Activated naive CD4-positive, alpha-beta T cell treated with anti-CD3 and anti-CD28 coated beads for 36 hours (primary cell): ENCODE data around the gene ITPR2. TPM values are rescaled to one million over a fixed set of nuclear protein-coding genes. Genes with fewer than 3 reads are reported as not detected.
"Not testable (repeated sequence)": the region's sequence is repeated elsewhere in the genome, so short reads cannot be mapped to it uniquely, and the experiment has no call there.

ENCODE experiments used
- CTCF ChIA-PET: fragments of 350-600 bp; sonication (Branson Sonifier 250); formaldehyde crosslinking; loops from one replicate; lab custom pipeline; 2021; ENCODE audit warnings: antibody characterized with exemption; lab: Charles Lee
- DNase-seq: peaks from one replicate; pipeline ENCODE4 v3.0.0-alpha.2; 2020
- H3K27ac Mint-ChIP-seq: one replicate; pipeline ENCODE4 v1.8.0; 2021; ENCODE audit warnings: mild to moderate bottlenecking, mixed read lengths
- H3K27me3 Mint-ChIP-seq: one replicate; pipeline ENCODE4 v1.8.0; 2021; ENCODE audit warnings: low read depth, mixed read lengths
- H3K36me3 Mint-ChIP-seq: one replicate; pipeline ENCODE4 v1.8.0; 2021; ENCODE audit warnings: low read depth, mixed read lengths
- H3K4me1 Mint-ChIP-seq: one replicate; pipeline ENCODE4 v1.8.0; 2021; ENCODE audit warnings: low read depth, mixed read lengths
- H3K4me3 Mint-ChIP-seq: one replicate; pipeline ENCODE4 v1.8.0; 2021; ENCODE audit warnings: mild to moderate bottlenecking, moderate library complexity, mixed read lengths
- H3K9me3 Mint-ChIP-seq: one replicate; pipeline ENCODE4 v1.8.0; 2021; ENCODE audit warnings: mixed read lengths
- intact Hi-C: fragments of 100-400 bp; cut with micrococcal nuclease; formaldehyde crosslinking; loops from one replicate; pipeline ENCODE4 v1.15.1; 2023
- total RNA-seq, 2 experiments: library from RNA; stranded (reverse); gene quantifications; one replicate each; pipeline ENCODE4 v1.2.3, GENCODE V29; 2021

Gene ITPR2
- total RNA-seq, 2 experiments from 2014 or later = 24.4 to 24.5 TPM

DNA sequence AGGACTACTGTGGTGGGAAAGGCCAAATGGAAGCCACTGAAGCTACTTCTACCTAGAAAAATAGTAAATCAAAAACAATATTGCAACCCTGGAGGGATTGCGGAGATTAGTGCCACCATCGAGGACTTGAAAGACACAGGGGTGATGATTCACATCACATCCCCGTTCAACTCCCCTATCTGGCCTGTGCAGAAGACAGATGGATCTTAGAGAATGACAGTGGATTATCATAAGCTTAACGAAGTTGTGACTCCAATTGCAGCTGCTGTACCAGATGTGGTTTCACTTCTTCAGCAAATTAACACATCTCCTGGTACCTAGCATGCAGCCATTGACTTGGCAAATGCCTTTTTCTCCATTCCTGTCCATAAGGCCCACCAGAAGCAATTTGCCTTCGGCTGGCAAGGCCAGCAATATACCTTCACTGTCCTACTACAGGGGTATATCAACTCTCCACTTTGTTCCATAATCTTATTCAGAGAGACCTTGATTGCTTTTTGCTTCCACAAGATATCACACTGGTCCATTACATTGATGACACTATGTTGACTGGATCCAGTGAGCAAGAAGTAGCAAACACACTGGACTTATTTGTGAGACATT, 54.7 kb downstream of the ITPR2 start:
- DNase-seq, H3K27ac Mint-ChIP-seq, intact Hi-C loops, H3K4me3 Mint-ChIP-seq, H3K4me1 Mint-ChIP-seq, H3K27me3 Mint-ChIP-seq, CTCF ChIA-PET: not testable (repeated sequence)
- H3K36me3 Mint-ChIP-seq = peaks cover 57% of the 10 kb centered on the region
- peaks cover 27% of the 10 kb centered on the region for H3K9me3 Mint-ChIP-seq

DNA sequence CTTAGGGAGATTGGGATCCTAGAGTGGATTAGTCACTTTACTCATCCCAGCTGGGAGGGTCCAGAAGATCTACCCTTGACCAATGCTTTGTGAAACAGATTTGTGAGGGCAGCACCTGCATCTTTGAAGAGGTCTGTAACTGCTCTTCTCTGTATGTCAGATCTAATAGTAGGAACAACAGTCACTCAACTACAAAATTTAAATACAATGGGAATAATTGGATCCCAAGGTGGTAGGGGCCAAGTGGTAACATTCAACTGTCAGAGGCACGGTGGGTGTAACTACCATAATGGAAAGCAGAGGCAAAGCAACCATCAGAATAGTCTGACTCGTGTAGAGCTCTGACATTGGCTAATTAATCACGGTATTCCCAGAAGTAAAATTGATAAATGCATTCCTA, 55.8 kb downstream of the ITPR2 start:
- H3K36me3 Mint-ChIP-seq = peaks cover 60% of the 10 kb centered on the region
- intact Hi-C loops = no loop called here
- DNase-seq = no peak
- H3K27me3 Mint-ChIP-seq = no peaks in the 10 kb centered on the region
- no peak overlapping the region for H3K27ac Mint-ChIP-seq
- peaks cover 27% of the 10 kb centered on the region for H3K9me3 Mint-ChIP-seq
- CTCF ChIA-PET = no interaction called here
- H3K4me1 Mint-ChIP-seq = peaks cover 4% of the 10 kb centered on the region
- H3K4me3 Mint-ChIP-seq = no peak overlapping the region

DNA sequence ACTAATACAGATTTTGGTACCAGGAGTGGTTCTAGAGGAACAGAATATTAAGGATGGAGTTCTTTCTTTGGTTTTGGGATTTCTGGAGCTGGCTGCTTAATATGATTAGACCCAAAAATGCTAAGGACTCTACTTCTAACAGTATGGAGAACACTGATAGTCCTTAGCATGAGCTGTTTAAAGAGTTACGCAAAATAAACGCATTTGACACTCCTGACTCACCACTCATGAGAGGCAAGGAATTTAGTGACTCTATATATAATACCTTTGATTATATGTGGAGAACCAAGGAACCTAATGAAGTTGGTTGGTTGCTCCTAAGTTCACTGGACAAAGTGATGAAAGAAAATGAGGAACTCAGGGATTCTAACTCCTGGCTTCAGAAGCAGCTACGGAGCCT, 57.0 kb downstream of the ITPR2 start:
- intact Hi-C loops, H3K27ac Mint-ChIP-seq, H3K4me1 Mint-ChIP-seq, DNase-seq, CTCF ChIA-PET, H3K27me3 Mint-ChIP-seq, H3K4me3 Mint-ChIP-seq: not testable (repeated sequence)
- Mint-ChIP-seq H3K9me3 (peaks cover 27% of the 10 kb centered on the region), H3K36me3 (peaks cover 54% of the 10 kb centered on the region)

DNA sequence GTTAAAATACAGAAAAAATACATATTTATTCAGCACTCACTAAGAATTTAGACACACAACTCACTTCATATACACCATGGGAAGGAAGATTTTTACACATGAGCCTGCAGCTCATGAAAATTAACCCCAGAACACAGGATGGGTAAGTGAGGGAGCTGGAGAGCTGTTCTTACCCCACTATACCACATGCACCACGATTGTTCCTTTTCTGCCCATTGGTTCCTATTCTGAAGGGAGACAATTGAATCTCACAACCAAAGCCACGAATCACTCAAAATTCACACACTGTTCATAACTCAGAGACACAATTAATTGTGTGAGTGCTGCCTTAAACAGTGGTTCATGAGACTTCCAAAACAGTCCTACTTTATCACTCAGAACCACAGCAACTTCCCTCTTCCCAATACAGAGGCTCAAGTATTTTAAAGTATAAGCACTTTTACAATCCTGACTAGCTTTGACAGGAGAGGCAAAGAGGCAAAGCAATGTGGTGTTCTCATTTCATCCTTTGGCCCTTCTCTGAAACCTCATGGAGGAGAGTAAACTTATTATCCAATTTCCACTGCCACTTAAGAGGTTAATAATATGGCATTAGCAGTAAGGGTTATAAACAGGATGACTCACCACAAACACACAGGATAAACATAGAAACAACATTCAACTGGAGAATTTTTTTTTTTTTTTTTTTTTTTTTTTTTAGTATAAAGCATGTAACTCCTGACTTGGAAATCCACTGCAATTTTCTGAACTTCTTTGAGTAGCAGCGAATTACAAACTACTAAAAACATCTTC, 59.5 kb downstream of the ITPR2 start:
- DNase-seq = no peak
- H3K27ac Mint-ChIP-seq = no peak overlapping the region
- H3K36me3 Mint-ChIP-seq = peaks cover 51% of the 10 kb centered on the region
- peaks cover 21% of the 10 kb centered on the region for H3K9me3 Mint-ChIP-seq
- peaks cover 16% of the 10 kb centered on the region for H3K4me1 Mint-ChIP-seq
- no peaks in the 10 kb centered on the region for H3K27me3 Mint-ChIP-seq
- intact Hi-C loops = no loop called here
- H3K4me3 Mint-ChIP-seq = no peak overlapping the region
- CTCF ChIA-PET = no interaction called here

DNA sequence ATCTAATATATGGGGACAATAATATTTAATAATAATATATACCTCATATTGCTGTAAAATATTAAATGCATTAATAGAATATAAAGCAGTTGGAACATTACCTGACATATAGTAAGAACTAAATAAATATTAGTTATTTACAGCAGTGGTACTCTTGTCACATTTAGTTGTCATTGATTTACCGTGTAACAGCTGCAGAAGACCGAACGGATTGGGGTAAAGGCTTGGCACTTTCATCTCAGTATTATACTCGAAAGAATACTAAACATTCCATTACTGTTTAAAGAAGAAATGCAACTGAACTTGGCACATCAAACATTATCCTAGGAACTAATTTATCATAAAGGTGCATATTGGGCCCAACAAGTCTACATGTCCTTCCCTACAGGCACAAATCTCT, 61.1 kb downstream of the ITPR2 start:
- Mint-ChIP-seq H3K4me1 (peaks cover 16% of the 10 kb centered on the region), H3K27ac (no peak overlapping the region), H3K4me3 (no peak overlapping the region), H3K36me3 (peaks cover 42% of the 10 kb centered on the region), H3K9me3 (peaks cover 7% of the 10 kb centered on the region), H3K27me3 (no peaks in the 10 kb centered on the region)
- intact Hi-C loops = no loop called here
- CTCF ChIA-PET = no interaction called here
- DNase-seq = no peak

DNA sequence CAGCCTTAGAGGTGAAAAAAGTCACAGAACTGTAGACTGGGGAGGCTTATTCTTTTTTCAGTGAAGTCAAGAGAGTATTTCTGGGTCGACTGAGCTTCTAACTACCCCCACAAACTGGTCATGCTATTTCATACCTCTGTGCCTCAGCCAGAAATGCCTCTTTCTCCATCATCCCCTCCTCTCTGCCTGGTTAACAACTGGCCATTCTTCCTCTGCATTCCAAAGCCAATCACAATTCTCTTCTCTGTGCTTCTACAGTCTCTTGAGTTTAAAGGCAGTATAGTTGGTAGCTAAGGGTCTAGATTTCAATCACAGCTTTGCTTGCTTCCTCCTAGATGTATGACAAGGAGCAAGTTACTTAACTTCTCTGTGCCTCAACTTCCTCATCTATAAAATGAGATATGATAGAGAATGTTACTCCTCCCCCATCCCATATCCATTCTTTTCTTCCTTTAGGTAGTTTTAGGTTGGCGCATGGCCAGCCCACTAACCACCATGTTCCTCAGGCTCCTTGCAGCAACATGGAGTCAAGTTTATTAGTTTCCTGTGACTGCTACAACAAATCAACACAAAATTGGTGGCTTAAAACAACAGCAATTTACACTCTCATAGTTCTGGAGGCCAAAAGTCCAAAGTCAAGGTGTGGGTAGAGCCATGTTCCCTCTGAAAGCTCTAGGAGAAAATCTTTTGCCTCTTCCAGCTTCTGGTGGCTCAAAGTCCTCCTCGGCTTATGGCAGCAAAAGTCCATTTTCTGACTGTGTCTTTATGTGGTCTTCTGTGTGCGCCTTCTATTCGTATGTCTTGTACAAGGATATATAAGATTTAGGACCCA, 62.5 kb downstream of the ITPR2 start:
- intact Hi-C loops = no loop called here
- H3K27ac Mint-ChIP-seq = no peak overlapping the region

DNA sequence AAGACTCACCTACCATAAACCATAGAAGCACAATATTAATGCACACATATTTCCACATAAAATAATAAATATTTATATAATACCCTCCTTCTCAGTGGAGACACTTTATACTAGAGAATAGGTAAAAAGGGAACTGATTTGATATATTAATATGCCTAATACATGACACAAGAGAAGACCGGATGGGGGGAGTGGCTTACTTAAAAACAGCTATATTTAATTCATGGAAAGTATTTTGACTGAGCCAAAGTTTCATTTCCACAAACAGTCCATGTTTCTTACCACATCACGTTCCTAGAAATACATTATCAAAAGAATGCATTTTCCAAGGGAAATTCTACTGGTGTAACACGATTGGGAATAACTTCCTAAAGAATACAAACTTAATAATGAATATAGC, 63.4 kb downstream of the ITPR2 start:
- no peak for DNase-seq
- Mint-ChIP-seq H3K27me3 (no peaks in the 10 kb centered on the region), H3K4me3 (no peak overlapping the region), H3K27ac (no peak overlapping the region), H3K9me3 (peaks cover 5% of the 10 kb centered on the region), H3K4me1 (peaks cover 12% of the 10 kb centered on the region), H3K36me3 (peaks cover 30% of the 10 kb centered on the region)
- CTCF ChIA-PET = no interaction called here
- intact Hi-C loops = no loop called here

More for the DNA sequence above, 62.5 kb downstream of the ITPR2 start:
- Mint-ChIP-seq H3K4me1 (peaks cover 16% of the 10 kb centered on the region), H3K4me3 (no peak overlapping the region), H3K36me3 (peaks cover 38% of the 10 kb centered on the region), H3K27me3 (no peaks in the 10 kb centered on the region), H3K9me3 (peaks cover 3% of the 10 kb centered on the region)
- no peak for DNase-seq
- CTCF ChIA-PET = interaction anchor here (0.6 kb wide), 1 partner anchor 27 kb away, joined by 3 read pairs; no protein-coding TSS in a partner anchor

DNA sequence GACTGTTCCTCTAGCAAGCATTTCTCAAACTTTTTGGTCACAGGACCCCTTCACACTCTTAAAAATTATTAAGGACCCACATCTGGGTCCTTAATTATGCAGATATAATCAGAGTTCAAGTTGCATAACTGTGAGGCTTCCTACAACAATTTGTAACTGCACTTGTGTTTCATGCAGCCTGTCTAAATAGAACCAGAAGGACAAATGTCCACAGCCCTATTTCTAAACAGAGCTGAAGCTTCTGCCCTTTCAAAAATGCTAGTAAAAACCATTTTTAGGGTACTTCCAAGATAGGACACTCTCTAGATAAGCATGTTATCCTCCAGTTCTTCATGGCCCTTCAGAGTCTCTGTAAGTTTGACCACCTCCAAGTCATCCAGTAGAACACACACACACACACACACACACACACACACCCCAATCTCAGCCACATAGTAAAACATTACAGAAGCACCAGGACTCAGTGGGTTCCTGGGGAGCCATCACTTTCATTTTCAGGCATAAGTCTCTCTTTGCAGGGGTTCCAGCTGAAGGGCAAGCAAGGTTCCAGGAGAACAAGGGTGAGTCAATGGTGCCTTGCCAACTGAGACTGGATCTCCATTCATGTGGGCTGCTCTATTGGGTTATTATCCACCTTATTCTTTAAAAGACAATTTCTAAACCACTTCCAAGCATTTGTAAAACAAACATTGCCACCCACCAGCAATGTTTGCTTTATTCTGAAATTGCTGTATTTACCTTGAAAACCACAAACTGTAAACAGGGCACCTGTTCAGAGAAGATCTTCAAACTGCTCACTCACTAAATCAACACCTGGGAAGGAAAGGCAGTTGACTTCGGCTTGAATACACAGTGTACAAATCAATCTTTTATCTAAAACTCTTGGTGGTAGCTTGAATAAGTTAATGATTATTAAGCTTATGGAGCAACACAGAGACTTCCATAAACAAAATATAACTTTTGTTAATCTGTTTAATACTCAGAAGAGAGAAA, 64.1 kb downstream of the ITPR2 start:
- CTCF ChIA-PET = no interaction called here
- no peak for DNase-seq
- Mint-ChIP-seq H3K36me3 (peaks cover 32% of the 10 kb centered on the region), H3K4me3 (no peak overlapping the region), H3K4me1 (peaks cover 12% of the 10 kb centered on the region), H3K9me3 (peaks cover 6% of the 10 kb centered on the region), H3K27me3 (no peaks in the 10 kb centered on the region), H3K27ac (no peak overlapping the region)
- intact Hi-C loops = no loop called here

DNA sequence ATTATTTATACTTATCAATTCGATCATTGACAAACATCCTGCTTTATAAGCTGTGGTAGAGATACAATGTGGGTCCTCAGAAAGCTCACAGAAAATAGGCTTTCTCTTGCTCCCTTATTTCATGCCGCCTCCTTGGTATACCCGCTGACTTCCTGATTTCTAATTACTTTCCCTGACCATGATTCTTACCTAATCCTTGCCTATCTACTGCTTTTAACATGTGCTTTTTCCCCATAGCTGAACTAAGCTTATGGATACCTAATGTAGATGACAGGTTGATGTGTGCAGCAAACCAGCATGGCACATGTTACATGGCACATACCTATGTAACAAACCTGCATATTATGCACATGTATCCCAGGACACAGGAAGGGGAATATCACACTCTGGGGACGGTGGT, 65.1 kb downstream of the ITPR2 start:
- Mint-ChIP-seq H3K4me3 (no peak overlapping the region), H3K27me3 (no peaks in the 10 kb centered on the region), H3K9me3 (peaks cover 8% of the 10 kb centered on the region), H3K36me3 (peaks cover 34% of the 10 kb centered on the region), H3K27ac (no peak overlapping the region), H3K4me1 (peaks cover 12% of the 10 kb centered on the region)
- CTCF ChIA-PET = interaction anchor here (0.7 to 0.9 kb wide), 2 partner anchors 91 to 118 kb away, joined by 3 read pairs; no protein-coding TSS in a partner anchor
- DNase-seq = no peak
- intact Hi-C loops = no loop called here

DNA sequence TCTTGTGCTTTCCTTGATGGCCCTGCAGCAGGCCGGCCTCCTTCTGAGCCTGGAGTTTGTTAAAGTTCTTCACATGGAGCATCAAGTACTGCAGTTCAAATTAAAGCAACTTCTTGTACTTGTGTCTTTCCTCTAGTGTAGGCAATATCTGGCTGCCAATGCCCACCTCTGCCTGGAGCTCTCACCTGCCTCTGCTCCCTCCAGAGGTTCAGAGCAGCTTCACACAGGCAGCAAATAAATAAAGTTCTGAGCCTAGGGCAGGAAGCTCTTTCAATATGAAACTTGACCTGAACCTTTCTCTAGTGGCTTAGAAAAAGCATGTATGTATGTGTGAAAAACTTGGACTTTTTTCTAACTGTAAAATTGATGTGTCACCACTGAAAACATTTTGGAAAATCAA, 65.9 kb downstream of the ITPR2 start:
- Mint-ChIP-seq H3K9me3 (peaks cover 11% of the 10 kb centered on the region), H3K27me3 (no peaks in the 10 kb centered on the region), H3K4me3 (no peak overlapping the region), H3K4me1 (peaks cover 12% of the 10 kb centered on the region), H3K27ac (no peak overlapping the region), H3K36me3 (peaks cover 33% of the 10 kb centered on the region)
- DNase-seq = no peak
- CTCF ChIA-PET = interaction anchor here (0.9 kb wide), 1 partner anchor 118 kb away, joined by 3 read pairs; no protein-coding TSS in a partner anchor
- intact Hi-C loops = no loop called here

DNA sequence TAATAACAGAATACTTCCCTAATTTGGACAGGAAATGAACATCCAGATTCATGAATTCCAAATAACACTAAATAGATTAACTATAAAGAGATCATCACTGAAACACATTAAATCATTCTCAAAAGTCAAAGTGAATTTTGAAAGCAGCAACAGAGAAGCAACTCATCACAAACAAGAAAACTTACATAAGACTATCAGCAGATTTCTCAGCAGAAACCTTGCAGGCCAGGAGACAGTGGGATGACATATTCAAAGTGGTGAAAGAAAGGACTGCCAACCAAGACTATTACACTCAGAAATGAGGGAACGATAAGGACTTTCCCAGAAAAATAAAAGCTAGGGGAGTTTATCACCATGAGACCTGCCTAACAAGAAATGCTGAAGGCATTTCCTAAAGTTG, 70.8 kb downstream of the ITPR2 start:
- CTCF ChIA-PET = no interaction called here
- intact Hi-C loops = no loop called here
- Mint-ChIP-seq H3K27ac (no peak overlapping the region), H3K4me3 (no peak overlapping the region), H3K36me3 (peaks cover 36% of the 10 kb centered on the region), H3K4me1 (no peaks in the 10 kb centered on the region), H3K9me3 (peaks cover 22% of the 10 kb centered on the region), H3K27me3 (no peaks in the 10 kb centered on the region)
- no peak for DNase-seq
